NCI-H1092 treated with DMSO at 0.1 percent for 48 hours (cell line): ENCODE measurements around the gene CDC6.

ENCODE experiments used
- DNase-seq: peaks from one replicate; lab custom pipeline; 2025; lab: John Stamatoyannopoulos, UW

The CDC6 gene, protein sequence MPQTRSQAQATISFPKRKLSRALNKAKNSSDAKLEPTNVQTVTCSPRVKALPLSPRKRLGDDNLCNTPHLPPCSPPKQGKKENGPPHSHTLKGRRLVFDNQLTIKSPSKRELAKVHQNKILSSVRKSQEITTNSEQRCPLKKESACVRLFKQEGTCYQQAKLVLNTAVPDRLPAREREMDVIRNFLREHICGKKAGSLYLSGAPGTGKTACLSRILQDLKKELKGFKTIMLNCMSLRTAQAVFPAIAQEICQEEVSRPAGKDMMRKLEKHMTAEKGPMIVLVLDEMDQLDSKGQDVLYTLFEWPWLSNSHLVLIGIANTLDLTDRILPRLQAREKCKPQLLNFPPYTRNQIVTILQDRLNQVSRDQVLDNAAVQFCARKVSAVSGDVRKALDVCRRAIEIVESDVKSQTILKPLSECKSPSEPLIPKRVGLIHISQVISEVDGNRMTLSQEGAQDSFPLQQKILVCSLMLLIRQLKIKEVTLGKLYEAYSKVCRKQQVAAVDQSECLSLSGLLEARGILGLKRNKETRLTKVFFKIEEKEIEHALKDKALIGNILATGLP

DNA sequence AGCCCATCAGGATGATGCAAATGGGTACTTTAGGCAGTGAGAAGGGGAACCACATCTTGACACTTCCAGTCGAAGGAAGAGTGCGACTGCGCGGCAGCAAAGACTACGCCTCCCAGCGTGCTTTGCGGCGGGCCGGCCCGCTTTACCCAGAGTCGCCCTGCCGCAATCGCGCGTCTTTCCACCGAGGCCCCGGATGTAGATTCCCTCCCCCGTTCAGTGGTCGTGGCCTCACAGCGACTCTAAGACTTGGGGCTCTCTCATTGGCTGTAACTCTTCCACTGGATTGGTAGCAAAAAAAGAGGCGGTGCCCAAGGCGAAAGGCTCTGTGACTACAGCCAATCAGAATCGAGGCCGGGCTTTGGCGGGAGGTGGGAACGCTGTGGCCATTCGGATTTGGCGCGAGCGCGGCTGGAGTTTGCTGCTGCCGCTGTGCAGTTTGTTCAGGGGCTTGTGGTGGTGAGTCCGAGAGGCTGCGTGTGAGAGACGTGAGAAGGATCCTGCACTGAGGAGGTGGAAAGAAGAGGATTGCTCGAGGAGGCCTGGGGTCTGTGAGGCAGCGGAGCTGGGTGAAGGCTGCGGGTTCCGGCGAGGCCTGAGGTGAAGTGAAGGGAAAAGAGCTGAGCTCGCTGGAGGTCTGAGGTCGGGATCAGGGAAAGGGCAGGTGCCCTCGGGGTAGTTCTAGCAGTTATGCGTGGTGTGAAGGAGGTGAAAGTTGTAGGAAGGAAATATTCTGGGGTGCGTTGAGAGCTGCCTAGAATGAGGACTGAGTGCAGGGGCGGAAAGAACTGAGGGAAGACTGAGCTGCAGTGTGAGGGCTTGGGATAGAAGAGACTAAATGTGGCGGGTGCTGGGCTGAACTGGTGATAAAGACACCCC lies at the start of gene CDC6:
CDC6 (plus strand) TSS at position 386 of the 876 bp plus-strand sequence. CDS start 1,542 bp downstream, outside the sequence.
- peak; percentile 99 for DNase-seq

DNA sequence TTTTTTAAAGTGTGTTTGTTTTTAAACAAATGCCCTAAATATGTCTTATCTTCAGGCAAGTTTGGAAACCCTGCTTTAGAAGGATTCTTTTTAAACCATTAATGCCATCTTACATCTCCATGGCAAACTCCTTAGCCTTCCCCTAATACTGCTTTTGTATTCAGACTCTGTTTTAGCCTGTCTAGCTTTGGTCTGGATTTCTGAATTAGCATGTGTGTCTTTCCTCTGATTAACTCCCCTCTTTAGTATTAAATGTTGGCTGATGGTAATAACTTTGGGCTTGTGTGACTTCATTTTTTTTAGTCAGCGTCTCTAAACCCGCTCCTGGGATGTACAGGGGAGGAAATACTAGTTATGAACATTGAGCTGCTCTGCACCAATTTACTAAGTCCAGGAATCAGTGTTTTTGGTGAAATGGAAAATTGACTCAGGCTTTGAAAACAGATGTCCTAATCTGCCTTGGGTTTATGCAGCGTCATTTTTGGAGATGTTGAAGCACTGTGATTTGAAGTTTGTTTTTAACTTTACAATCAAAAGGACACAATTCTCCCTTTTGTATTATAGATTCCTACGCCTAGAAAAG lies 46.3 kb upstream of the CDC6 start:
- no peak for DNase-seq

DNA sequence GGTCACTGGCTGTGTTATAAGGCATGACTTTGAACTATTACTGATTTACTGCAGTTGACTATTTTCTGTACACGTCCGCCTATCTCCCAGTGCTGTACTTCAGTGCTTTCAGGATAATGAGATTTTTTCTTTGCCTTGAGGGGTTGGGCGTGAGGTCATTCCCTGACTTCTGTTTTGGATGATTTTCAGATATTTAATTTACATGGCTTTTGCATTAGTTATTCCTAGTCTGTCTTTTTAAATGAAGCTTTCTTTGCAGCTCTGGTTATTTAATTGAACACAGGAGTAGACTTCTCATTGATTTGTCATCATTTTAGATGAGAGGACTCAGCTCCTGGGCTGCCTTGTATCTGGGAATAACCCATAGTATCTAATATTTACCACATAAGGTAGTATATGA lies 44.9 kb upstream of the CDC6 start:
- DNase-seq = no peak

DNA sequence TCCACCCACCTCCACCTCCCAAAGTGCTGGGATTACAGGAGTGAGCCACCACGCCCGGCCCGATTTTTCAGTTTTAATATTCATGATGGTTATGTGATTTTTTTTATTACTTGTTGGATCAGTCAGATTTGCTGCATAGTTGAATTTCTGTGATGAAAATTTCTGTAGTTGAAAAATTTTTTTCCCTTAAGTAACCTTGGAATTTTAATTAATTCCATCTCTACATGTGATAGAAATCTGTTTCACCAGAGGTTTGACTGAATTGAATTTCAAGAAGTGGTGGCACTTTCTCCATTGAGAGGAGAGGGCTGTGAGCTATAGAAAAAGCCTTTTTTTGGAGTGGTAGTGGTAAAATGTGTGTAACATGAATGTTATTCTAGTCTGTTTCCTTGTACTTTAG lies 43.9 kb upstream of the CDC6 start:
- no peak for DNase-seq

DNA sequence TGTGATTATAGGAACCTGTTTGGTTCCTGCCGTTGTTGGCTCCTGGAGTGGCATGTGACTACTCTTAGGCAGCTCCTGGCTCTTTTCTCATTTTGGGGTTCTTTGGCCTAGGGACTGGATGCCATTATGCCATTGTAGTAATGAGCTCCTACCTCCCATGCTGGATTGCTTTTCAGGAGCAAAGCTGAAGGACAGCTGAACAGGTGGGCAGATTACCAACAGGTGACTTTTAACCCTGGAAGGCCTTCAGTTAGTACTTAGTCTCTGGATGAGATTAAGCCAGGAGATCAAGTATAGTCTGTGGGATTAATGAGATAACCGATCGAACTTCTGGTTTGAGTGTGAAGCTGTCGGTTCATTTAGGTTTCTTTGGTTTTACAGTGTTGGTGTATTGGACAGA lies 43.4 kb upstream of the CDC6 start:
- no peak for DNase-seq

DNA sequence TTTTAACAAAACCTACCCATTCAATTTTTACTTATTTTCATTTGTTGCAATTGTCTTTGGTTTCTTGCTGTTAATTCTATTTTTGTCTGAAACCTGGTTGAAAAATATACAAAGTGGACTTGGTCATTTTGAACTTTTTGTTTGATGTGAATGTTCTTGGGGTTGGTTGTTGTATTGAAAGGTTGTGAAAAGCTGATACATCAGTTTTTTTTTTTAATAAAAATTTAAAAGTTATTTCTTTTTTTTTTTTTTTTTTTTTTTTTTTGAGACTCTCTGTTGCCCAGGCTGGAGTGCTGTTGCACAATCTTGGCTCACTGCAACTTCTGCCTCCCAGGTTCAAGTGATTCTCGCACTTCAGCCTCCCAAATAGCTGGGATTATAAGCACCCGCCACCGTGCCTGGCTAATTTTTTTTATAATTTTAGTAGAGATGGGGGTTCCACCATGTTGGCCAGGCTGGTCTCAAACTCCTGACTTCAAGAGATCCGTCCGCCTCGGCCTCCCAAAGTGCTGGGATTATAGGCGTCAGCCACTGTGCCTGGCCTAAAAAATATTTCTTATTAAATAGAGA lies 39.7 kb upstream of the CDC6 start:
- DNase-seq = no peak

DNA sequence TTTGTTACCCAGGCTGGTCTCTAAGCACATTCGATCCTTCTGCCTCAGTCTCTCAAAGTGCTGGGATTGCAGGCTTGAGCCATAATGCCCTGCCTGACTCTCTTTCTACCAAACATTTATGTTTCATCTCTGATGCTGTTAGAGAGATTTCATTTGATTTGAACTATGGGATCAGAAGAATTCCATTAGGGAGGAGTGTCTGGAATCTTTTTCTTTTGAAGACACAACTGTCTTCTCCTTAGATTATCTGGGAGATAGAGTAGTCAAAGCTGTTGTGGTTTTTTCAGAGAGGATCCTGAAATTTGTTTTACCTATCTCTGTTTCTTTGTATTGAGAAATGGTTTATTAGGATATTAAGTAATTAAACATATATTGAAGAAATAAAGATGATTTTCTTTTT lies 39.2 kb upstream of the CDC6 start:
- no peak for DNase-seq

DNA sequence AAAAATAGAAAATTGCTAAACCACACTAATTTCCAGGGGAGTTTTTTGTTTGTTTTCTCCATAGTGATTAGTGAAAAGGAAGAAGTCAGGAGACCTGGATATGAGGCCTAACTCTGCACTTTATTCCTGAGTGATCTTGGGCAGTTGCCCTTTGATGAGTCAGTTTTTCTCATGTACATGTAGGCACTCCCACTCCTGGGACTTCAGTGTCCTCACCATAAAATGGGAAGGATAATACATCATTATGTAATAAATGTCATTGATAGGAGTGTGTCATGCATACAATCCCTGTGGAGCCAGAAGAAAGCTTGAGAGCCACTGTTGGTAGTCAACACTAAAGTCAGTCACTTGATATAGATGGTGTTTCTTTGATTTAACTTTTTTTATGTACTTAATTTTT lies 36.1 kb upstream of the CDC6 start:
- no peak for DNase-seq

DNA sequence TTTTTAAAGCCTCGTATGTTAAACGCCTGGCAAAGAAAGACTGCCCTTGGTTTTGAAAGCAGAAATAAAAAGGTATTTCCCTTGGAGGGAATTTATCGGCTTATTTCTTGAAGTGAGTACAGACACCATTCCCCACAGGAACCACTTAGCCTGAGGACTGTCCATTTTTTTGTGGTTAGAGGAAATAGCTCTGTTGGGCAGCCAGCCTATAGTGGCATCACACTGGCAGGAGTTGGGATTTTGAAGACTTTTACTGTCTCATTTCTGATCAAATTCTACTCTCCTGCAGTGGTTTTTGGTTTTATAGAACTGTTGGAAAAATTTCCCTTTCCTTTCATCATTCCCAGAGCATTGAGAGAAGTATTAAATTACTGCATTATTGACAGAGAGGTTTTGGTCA lies 34.1 kb upstream of the CDC6 start:
- DNase-seq = no peak

DNA sequence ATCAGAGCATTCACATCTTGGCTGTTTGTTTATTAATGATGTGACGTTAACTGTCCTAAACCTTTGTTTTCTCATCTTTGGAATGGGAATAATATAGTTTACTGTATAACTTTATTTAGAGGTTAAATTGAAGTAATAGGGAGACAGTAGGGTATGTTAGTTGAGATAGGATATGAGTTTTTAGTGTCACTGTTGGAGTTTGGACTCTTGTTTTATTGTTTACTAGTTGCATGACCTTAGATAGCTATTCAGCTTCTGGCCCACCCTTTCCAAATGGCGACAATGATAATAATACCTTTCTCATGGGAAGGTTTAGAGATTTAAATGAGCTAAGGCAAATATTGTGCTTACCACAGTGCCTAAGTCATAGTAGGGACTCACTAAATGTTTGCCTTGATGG lies 28.2 kb upstream of the CDC6 start:
- DNase-seq = no peak

DNA sequence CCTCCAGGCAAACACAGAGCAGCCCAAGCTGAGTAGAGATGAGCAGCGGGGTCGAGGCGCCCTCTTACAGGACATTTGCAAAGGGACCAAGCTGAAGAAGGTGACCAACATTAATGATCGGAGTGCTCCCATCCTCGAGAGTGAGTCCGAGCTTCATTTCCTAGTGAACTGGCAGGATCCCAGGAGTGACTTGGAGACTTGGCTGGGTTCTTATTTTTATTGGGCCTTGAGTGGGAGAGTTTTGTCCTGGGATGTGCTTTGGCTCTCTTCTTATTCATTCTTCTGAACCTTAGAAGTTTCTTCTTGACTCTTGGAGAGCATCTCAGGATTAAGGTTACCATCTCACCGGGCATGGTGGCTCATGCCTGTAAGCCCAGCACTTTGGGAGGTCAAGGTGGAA lies 27.2 kb upstream of the CDC6 start:
- no peak for DNase-seq

DNA sequence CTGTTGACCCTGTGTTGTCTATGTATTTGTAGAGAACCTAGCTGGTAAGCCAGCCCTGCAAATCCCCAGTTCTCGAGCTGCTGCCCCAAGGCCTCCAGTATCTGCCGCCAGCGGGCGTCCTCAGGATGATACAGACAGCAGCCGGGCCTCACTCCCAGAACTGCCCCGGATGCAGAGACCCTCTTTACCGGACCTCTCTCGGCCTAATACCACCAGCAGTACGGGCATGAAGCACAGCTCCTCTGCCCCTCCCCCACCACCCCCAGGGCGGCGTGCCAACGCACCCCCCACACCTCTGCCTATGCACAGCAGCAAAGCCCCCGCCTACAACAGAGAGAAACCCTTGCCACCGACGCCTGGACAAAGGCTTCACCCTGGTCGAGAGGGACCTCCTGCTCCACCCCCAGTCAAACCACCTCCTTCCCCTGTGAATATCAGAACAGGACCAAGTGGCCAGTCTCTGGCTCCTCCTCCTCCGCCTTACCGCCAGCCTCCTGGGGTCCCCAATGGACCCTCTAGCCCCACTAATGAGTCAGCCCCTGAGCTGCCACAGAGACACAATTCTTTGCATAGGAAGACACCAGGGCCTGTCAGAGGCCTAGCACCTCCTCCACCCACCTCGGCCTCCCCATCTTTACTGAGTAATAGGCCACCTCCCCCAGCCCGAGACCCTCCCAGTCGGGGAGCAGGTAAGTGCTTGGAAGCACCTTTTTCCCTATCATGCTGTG lies 23.1 kb upstream of the CDC6 start:
- DNase-seq = no peak

DNA sequence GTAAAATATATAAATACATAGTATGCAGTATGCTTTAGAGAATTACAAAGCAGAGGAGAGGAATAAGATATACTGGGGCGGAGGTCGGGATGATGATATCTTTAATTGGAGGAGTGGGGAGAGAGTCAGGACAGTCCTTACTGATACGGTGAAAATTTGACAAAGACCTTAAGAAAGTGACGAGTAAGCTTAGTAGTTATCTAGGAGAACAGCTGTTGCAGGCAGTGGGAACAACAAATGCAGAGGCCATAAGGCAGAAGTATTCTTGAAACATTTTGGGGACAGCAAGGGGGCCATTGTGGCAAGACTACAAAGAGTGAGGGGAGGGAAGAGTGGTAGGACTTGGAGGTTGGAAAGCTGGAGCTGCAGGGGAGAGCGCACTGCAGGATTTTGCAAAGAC lies 22.3 kb upstream of the CDC6 start:
- no peak for DNase-seq

DNA sequence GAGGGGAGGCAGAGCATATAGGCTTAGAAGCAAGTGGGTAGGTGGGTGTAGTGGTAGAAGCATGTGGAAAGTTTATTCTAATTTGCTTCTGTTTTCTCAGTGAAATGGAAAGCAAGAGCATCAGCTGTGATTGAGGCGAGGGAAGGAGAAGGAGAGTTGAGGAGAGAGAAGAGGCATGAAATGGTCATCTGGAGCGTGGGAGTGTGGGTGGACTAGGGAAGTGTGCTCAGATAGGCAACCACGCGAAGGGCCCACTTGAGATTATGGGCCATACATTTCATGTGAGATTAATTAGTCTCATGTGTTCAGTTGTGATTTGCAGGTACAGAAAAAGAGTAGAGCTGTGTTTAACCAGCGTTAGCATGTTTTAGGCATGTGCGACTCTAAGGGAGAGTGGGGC lies 20.8 kb upstream of the CDC6 start:
- DNase-seq = no peak

DNA sequence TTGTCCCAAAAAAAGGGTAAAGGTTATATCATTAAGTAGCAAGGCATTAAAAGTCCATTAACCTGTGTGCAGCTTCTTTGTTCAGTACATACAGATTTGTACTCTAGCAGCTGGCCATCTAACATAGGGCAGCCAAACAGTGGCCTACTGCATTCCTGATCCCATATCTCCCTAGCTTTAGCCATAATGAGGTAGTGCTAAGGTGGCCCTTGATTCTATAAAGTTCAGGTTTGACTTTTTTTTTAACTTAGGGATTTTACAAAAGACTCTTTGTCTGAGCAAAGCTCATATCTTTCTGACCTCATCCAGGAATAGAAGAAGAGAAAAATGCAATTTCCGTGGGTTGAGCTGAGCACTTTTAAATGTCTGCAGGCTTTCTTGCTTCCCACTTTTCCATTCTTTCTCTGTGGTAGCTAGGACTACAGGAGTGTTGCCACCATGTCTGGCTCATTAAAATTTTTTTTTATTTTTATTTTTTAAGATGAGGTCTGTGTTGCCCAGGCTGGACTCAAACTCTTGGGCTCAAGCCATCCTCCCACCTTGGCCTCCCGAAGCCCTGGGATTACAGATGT lies 19.5 kb upstream of the CDC6 start:
- no peak for DNase-seq

DNA sequence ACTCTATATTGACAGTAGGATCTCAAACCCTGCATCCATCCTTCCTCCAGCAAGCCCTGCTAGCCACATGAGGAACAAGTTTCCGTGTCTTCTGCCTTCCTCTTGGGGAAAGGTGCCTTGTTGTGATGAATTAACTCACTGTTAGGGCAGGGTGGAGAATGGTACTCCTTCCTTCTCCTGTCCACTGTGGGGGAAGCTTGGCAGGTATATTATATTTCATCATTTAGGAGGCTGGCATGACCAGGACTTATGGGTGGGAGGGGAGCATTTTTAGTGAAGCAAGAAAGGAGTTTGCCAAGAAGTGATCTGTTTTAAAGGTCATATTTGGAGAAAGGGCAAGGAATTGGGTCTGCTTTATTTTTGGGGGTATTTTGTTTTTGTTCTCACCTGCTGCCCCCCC lies 9.3 kb upstream of the CDC6 start:
- DNase-seq = no peak

DNA sequence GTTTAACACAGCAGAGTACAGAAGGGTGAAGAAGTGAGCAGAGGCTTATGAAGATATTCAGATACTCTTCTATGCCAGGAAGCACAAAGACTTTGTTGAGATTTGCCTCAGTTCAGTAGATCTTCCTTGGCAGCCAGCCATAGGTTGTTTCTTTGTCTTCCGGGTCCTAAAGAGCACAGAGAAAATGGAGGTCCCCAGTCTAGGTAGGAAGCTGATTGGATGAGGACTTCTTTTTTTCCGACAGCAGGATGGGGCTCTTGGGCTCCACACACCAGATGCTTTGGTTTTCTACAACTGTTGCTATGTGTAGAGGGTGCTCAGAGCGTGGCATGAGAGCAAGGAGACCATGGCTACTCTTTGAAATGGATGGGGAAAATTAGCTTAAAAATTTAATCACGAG lies 8.3 kb upstream of the CDC6 start:
- no peak for DNase-seq

DNA sequence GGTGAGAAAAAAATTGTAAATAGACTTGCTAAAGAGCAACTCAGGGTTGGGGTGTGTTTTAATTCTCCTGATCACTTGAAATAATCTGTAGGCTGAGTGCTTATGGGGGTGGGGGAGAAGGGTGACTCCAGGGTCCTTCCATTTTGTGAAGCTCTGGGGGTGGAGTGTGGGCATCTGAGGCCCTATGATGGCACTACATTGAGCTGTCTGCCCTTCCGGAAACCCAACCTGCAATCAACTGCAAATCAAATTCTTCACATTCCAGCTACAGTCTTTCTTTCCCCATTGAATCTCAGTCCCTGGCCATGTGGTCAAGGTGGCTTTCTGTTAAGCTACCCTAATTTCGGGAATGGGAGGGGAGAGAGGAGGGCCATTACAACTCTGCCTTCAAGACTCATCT lies 6.0 kb upstream of the CDC6 start:
- no peak for DNase-seq

DNA sequence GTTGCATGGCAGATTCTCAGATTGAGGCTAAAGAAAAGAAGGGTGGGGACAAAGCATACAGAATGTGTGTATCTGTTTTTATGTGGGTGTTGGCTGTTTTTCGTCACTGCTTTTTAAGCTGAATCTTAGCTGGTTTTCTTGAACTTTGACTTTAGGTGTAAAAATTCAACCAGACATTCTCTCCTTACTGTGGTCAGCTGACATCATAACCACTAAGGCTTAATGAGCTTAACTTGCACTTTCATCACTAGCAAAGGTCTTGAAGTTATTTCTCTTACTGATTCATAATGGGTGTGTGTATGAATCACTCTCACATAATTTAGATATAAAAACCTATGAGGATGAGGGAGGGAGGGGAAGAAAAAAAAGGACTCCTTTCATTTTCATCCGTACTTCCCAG lies 4.0 kb upstream of the CDC6 start:
- no peak for DNase-seq

DNA sequence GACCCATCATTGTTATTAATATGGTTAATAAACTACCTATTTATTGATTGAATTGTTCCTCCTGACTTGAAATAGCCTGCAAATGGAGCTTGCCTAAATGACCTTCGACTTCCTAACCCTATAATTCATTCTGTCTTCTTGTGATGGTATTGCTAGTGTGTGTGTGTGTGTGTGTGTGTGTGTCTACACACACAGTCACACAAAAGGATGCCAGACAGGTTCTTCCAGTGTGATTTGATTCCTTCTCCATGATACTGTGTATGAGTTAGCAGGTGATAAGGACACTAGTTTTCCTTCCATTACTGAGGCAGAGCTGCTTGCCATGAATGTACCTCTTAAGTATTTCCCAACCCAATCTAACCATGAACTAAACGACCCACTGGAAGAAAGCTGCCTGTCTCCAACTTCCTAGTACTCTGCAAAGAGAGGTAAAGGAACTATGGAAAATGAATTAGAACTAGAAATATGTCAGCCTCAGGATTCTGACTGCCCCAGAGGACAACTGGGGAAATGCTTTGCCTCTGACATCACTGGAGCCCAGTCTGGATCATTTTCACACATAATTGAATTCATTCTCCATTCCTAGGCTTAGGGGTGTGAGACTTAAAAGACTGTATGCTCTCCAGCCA lies 3.5 kb upstream of the CDC6 start:
- no peak for DNase-seq

DNA sequence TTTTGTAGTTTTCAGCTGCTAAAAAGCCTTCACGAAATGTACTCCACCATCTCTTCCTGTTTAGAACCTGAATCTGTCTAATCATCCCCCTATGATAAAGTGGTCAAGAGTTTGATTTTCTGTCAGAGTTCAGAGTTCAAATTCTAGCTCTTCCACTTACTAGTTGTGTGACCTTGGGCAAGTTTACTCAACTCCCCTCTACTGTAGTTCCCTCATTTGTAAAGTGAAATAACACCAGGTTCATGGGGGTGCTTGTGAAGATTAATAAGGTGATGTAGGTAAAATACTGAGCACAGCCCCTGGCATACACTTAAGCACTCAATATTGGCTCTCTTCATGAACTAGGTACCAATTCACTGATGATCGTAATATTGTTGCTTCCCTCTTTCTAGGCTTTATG lies 1.2 kb upstream of the CDC6 start:
- no peak for DNase-seq
